Esophagus squamous epithelium (tissue), 5 donors: ENCODE measurements around the gene TCN2. TPM values are rescaled to one million over a fixed set of nuclear protein-coding genes. Genes with fewer than 3 reads are reported as not detected.

Experiments
- DNase-seq: peaks from one replicate; lab custom pipeline; 2025; lab: John Stamatoyannopoulos, UW
- H3K27ac ChIP-seq, 4 donors: fragments of 200-600 bp; sonication (generic); one replicate each; pipeline ENCODE4 v1.5.1; 2016 to 2019; ENCODE audit warnings: mild to moderate bottlenecking in 1 of 4
- H3K27me3 ChIP-seq, 4 donors: fragments of 200-600 bp; sonication (generic); 1 replicate in 3 of 4; 2 replicates in 1 of 4; pipeline versions ENCODE4 v1.5.1 to v1.6.0; 2017 to 2021; ENCODE audit warnings: antibody characterized with exemption in 1 of 4
- H3K36me3 ChIP-seq, 3 donors: fragments of 200-600 bp; sonication (generic); one replicate each; pipeline ENCODE4 v1.5.1; 2016 to 2019
- H3K4me1 ChIP-seq, 3 donors: fragments of 200-600 bp; sonication (generic); one replicate each; pipeline ENCODE4 v1.5.1; 2017 to 2019
- H3K4me3 ChIP-seq, 4 donors: fragments of 200-600 bp; sonication (generic); 1 replicate in 3 of 4; 2 replicates in 1 of 4; pipeline ENCODE4 v1.5.1; 2016 to 2019; ENCODE audit warnings: mild to moderate bottlenecking in 2 of 4, moderate library complexity in 1 of 4
- H3K9me3 ChIP-seq, 3 donors: fragments of 200-600 bp; sonication (generic); one replicate each; pipeline ENCODE4 v1.5.1; 2016 to 2019
- CTCF ChIP-seq, 6 experiments: fragments of 450-650 bp in 4 of 6; fragments of 200-600 bp in 2 of 6; sonication (generic) in 2 of 6; IDR thresholded peaks; one replicate each; pipeline ENCODE4 v1.5.1; 2016 to 2019; ENCODE audit warnings: antibody characterized with exemption in 6 of 6, mild to moderate bottlenecking in 4 of 6, moderate library complexity in 4 of 6
- POLR2A ChIP-seq, 4 donors: fragments of 450-650 bp; IDR thresholded peaks; one replicate each; pipeline ENCODE4 v1.6.1; 2017; ENCODE audit warnings: antibody characterized with exemption in 4 of 4, mild to moderate bottlenecking in 4 of 4, moderate library complexity in 3 of 4
- WGBS, 2 donors: methylation state at CpG; one replicate each; pipeline ENCODE4 v1.1.5; 2018; 5-methylcytosine and 5-hydroxymethylcytosine counted together
- intact Hi-C: fragments of 100-400 bp; cut with DNase I; formaldehyde crosslinking; loops from one replicate; pipeline ENCODE4 v1.15.0; 2022
- total RNA-seq, 4 donors: library from RNA; depleted of rRNA; stranded (reverse); fragments of >200 nt; gene quantifications; one replicate each; pipeline ENCODE4 v1.1.0, GENCODE V29; 2016
- donor health status: DM: yes; HTN: yes; CAD: no.

TCN2 gene
- total RNA-seq, 4 donors from 2014 or later = 1.9 to 20.4 (median 10.4) TPM

DNA sequence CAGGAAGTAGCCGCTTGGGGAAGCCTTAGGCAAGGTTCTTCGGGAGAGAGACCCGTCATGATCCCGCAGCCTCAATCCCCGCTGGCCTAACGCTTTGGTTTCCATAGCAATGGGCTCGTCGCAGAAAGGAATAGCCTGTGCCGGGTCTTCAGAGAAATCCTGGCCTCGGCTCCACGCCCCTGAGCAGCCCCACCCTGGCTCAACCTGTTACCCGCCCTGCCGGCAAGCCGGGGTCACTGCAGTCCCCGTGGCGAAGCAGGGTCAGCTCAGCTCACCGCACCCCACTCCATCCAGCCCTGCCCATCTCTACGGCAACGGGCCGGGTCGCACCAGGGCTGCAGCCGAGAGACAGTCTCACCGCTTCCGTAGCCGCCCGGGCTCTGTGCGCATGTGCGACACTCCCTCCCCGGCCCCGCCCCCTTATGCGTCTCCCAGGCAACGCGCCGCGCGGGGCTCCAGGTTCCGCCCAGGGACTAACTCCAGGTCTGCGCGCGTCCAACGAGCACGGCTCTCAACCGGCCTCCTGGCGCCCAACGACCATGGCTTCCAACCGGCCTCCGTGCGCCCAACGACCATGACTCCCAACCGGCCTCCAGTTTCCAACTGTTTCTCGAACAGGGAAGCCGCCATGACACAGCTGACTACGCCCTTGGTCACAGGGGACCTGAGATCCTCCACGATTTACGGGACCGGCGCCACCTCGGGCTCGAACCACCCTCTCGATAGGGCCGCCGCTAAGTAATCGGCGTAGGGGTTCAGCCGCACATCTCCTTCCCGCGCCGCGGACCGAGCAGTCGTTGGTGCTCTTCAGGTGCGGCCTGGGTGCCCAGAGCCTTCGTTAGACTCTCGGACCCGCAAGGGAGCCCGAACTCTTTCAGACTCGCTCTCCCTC is 60.8 kb downstream of the TCN2 start, which contains the start of gene DUSP18:
DUSP18 (minus strand) TSS at position 382 of the 892 bp plus-strand sequence. CDS start 3,872 bp downstream, outside the sequence.
- intact Hi-C loops = no loop called here
- 1% methylated on average over 26 to 40 of the region's 77 CpGs for WGBS, 2 donors
- Histone ChIP-seq H3K9me3 (no peaks in the 10 kb centered on the region), H3K27ac (peak within 1 kb of the TSS; percentile 62 to 69 (median 66)), H3K36me3 (peaks cover 0 to 19% (median 9%) of the 10 kb centered on the region in 3 donors), H3K4me1 (peaks cover 5 to 33% (median 10%) of the 10 kb centered on the region in 3 donors), H3K27me3 (no peaks in the 10 kb centered on the region), H3K4me3 (peak within 1 kb of the TSS; percentile 48 to 87 (median 62))
- DNase-seq = peak; percentile 58
- TF ChIP-seq CTCF (IDR thresholded peaks at IDR 0.05) = peak in 4 of 6 experiments; percentile 40 to 61 (median 44)
- peak in 3 of 4 donors; percentile 44 to 57 (median 53) for TF ChIP-seq POLR2A (IDR thresholded peaks at IDR 0.05)

GRCh38 chr22:30668386-30668710 is 61.4 kb downstream of the TCN2 start:
- Histone ChIP-seq H3K36me3 (peaks cover 0 to 13% (median 2%) of the 10 kb centered on the region in 3 donors), H3K9me3 (no peaks in the 10 kb centered on the region), H3K4me3 (peak overlapping the region; percentile 48 to 87 (median 62)), H3K27ac (peak overlapping the region in 2 of 4 donors; percentile 67 to 69), H3K27me3 (no peaks in the 10 kb centered on the region), H3K4me1 (peaks cover 5 to 33% (median 10%) of the 10 kb centered on the region in 3 donors)
- TF ChIP-seq POLR2A (IDR thresholded peaks at IDR 0.05) = no peak
- DNase-seq = no peak
- intact Hi-C loops = no loop called here
- WGBS, 2 donors = 20 to 33% methylated on average over 6 to 10 of the region's 10 CpGs

DNA sequence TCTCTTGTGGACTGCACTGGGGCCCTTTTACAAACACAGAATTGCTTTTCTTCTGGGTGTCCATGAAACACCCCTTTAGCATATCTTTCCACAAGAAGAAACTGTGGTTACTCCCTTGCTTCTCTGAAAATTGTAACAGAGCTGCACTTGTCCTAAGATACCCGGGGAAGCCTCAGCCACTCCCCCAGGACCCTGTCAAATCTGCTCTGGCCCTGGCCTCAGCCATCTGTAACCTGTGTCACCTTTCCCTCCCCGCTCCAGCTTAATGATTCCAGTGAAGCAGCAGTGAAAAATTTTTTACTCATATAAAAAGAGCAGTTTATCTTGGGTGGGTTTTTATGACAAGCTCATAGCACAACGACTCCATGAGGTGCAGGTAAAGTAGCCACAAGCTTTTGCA is 64.1 kb downstream of the TCN2 start:
- intact Hi-C loops = no loop called here
- WGBS, 2 donors = 75 to 85% methylated on average over 2 to 3 of the region's 3 CpGs
- no peaks in the 10 kb centered on the region for H3K9me3 ChIP-seq
- peaks cover 5 to 22% (median 5%) of the 10 kb centered on the region in 3 donors for H3K4me1 ChIP-seq
- DNase-seq = no peak
- no peak overlapping the region for H3K4me3 ChIP-seq
- H3K27ac ChIP-seq = no peak overlapping the region
- peaks cover 0 to 12% (median 0%) of the 10 kb centered on the region in 4 donors for H3K27me3 ChIP-seq
- no peaks in the 10 kb centered on the region for H3K36me3 ChIP-seq
- no peak for TF ChIP-seq CTCF (IDR thresholded peaks at IDR 0.05)

GRCh38 chr22:30673136-30673535 is 66.2 kb downstream of the TCN2 start:
- TF ChIP-seq POLR2A (IDR thresholded peaks at IDR 0.05) (no peak), CTCF (IDR thresholded peaks at IDR 0.05) (no peak)
- Histone ChIP-seq H3K4me1 (peaks cover 3 to 15% (median 4%) of the 10 kb centered on the region in 3 donors), H3K36me3 (no peaks in the 10 kb centered on the region), H3K27ac (no peak overlapping the region), H3K9me3 (no peaks in the 10 kb centered on the region), H3K4me3 (no peak overlapping the region), H3K27me3 (peaks cover 0 to 17% (median 0%) of the 10 kb centered on the region in 4 donors)
- 90 to 97% methylated on average over 3 to 4 of the region's 4 CpGs for WGBS, 2 donors
- DNase-seq = no peak
- intact Hi-C loops = no loop called here

- Histone ChIP-seq H3K27me3 (peaks cover 0 to 17% (median 0%) of the 10 kb centered on the region in 4 donors), H3K36me3 (no peaks in the 10 kb centered on the region), H3K4me3 (no peak overlapping the region), H3K4me1 (peaks cover 0 to 10% (median 0%) of the 10 kb centered on the region in 3 donors), H3K9me3 (no peaks in the 10 kb centered on the region), H3K27ac (no peak overlapping the region)
- 76 to 88% methylated on average over 6 of the region's 6 CpGs for WGBS, 2 donors
- no peak for DNase-seq
- intact Hi-C loops = no loop called here
- no peak for TF ChIP-seq POLR2A (IDR thresholded peaks at IDR 0.05)
- no peak for TF ChIP-seq CTCF (IDR thresholded peaks at IDR 0.05)
These were observed 67.5 kb downstream of the TCN2 start for GRCh38 chr22:30674482-30674881.
